Measurements from ENCODE around the gene CEP20. TPM values are rescaled to one million over a fixed set of nuclear protein-coding genes. Genes with fewer than 3 reads are reported as not detected.

Gene CEP20
- total and polyA plus RNA-seq, 10 of the 15 experiments (the other 5 are each of a cell fraction or from before 2014, with no cell fraction given), result 33.4 to 57.8 (median 52.6) TPM

- no peak for TF ChIP-seq CEBPZ (IDR thresholded peaks at IDR 0.05; ENCODE audit: low read depth, low read length)
- TF ChIP-seq TARDBP (IDR thresholded peaks at IDR 0.05; ENCODE audit: borderline replicate concordance), result no peak
- no peak for TF ChIP-seq TBL1XR1 (IDR thresholded peaks at IDR 0.05; ENCODE audit: low read depth, low read length)
- TF ChIP-seq POU2F2 (IDR thresholded peaks at IDR 0.05; ENCODE audit: borderline replicate concordance, low read depth, low read length), result no peak
- no peak for TF ChIP-seq CREB1 (IDR thresholded peaks at IDR 0.05; ENCODE audit: low read depth)
These were observed 67.6 kb downstream of the CEP20 start (continued) for GRCh38 chr16:15820837-15821236.

GRCh38 chr16:15819046-15819445 lies 69.4 kb downstream of the CEP20 start:
- Histone ChIP-seq H3K79me2 (ENCODE audit: control insufficient read depth, insufficient read depth, low read length) (no peaks in the 10 kb centered on the region), H3K4me2 (ENCODE audit: control insufficient read depth, insufficient read depth) (no peak overlapping the region), H3K27ac (ENCODE audit: control insufficient read depth, insufficient read depth) (no peak overlapping the region), H3K4me3 (no peak overlapping the region), H2AFZ (ENCODE audit: control insufficient read depth, low read depth, low read length) (no peak overlapping the region), H3K4me1 (ENCODE audit: control insufficient read depth, insufficient read depth, low read length) (no peaks in the 10 kb centered on the region), H4K20me1 (ENCODE audit: control insufficient read depth, insufficient read depth) (no peaks in the 10 kb centered on the region), H3K9me3 (replicated peaks; ENCODE audit: control insufficient read depth, insufficient read depth, low read length) (peaks cover 4% of the 10 kb centered on the region; the same call in 2 of the 3 replicates), H3K36me3 (ENCODE audit: control insufficient read depth in 2 of 2, insufficient read depth in 2 of 2, low read length in 1 of 2) (no peaks in the 10 kb centered on the region), H3K27me3 (replicated peaks in 1 of 2; ENCODE audit: control insufficient read depth in 2 of 2, insufficient read depth in 2 of 2, low read length in 1 of 2) (peaks cover 0 to 2% of the 10 kb centered on the region in 2 experiments; a peak in 1 of 4 replicates), H3K9ac (ENCODE audit: control insufficient read depth, insufficient read depth, low read length) (no peak overlapping the region)
- RAD21 ChIA-PET (ENCODE audit: unreplicated experiment), result no interaction called here
- DNase-seq (ENCODE audit: low read depth, low spot score), result no peak
- no peak for TF ChIP-seq KDM1A (IDR thresholded peaks at IDR 0.05; ENCODE audit: borderline replicate concordance)
- no peak for TF ChIP-seq IRF3 (IDR thresholded peaks at IDR 0.05)
- no peak for TF ChIP-seq CTCF (IDR thresholded peaks at IDR 0.05 in 2 of 3, conservative IDR thresholded peaks at IDR 0.05 in 1 of 3; ENCODE audit: control insufficient read depth in 2 of 3, extremely low read depth in 1 of 3, insufficient read depth in 1 of 3, low read depth in 3 of 3, low read length in 3 of 3)
- no peak for TF ChIP-seq ETV6 (conservative IDR thresholded peaks at IDR 0.05 in 1 of 2, IDR thresholded peaks at IDR 0.05 in 1 of 2; ENCODE audit: borderline replicate concordance in 1 of 2, low read depth in 1 of 2)
- no peak for TF ChIP-seq MXI1 (IDR thresholded peaks at IDR 0.05; ENCODE audit: low read depth, low read length)
- FAIRE-seq, result no peak
- POLR2A ChIA-PET, result no interaction called here
- WGBS (ENCODE audit: insufficient coverage, insufficient replicate concordance, low lambda C conversion rate, missing lambda C conversion rate), result 22% methylated on average over 2 of the region's 2 CpGs
- SMC1A ChIA-PET (ENCODE audit: uncharacterized antibody, unreplicated experiment), result interaction anchor here (1.2 kb wide), 1 partner anchor 11 kb away, joined by 3 read pairs; no protein-coding TSS in a partner anchor
- CTCF ChIA-PET, result no interaction called here
- no peak for ATAC-seq
- in situ Hi-C loops (cut with MboI), result no loop called here
- BruUV-seq (replicated peaks), result no TSS peak
- intact Hi-C loops (cut with micrococcal nuclease; ENCODE audit: unreplicated experiment), result no loop called here
